ENCODE measurements around the gene BMERB1. TPM values are rescaled to one million over a fixed set of nuclear protein-coding genes. Genes with fewer than 3 reads are reported as not detected.
"Not testable (repeated sequence)": the region's sequence is repeated elsewhere in the genome, so short reads cannot be mapped to it uniquely, and the experiment has no call there.

The BMERB1 gene
- total and polyA plus RNA-seq, 5 donors from 2014 or later = 2.2 to 4.2 (median 3.3) TPM

DNA sequence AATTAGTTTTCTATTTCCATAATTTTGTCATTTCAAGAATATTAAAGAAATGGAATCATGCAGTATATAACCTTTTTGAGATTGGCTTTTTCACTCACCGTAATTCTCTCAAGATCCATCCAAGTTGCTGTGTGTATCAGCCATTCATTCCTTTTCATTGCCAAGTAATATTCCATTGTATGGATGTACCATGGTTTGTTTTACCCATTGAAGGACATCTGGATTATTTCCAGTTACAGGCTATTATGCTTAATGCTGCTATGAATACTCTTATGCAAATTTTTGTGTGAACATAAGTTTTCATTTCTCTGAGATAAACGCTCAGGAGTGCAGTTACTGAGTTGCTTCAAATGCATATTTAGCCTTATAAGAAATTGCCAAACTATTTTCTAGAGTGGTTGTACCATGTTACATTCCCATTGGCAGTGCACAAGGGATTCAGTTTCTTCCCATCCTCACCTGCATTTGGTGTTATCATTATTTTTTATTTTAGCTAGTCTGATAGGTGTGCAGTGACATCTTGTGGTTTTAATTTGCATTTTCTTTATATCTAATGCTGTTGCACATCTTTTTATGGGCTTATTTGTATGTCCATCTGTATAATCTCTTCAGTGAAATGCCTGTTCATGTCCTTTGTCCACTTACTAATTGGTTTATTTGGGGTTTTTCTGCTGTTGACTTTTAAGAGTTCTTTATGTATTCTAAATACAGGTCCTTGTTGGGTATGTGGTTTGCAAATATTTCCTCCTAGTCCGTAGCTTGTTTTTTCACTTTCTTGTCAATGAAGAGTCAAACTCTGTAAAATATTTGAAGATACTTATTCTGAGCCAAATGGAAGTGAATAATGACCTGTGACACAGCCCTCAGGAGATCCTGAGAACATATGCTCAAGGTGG, 32.7 kb downstream of the BMERB1 start:
- peaks cover 0 to 4% (median 1%) of the 10 kb centered on the region in 4 donors for H3K4me1 Mint-ChIP-seq
- DNase-seq (peak in 1 of 3 donors; percentile 18), ATAC-seq (ENCODE audit: low read depth in 2 of 2) (no peak)
- no peaks in the 10 kb centered on the region for H3K36me3 Mint-ChIP-seq
- H3K27ac Mint-ChIP-seq = no peak overlapping the region
- H3K4me3 ChIP-seq (ENCODE audit: low read depth, low read length) = no peak overlapping the region
- no peaks in the 10 kb centered on the region for H3K27me3 ChIP-seq (ENCODE audit: control insufficient read depth, insufficient read depth, low read length)
- no peak overlapping the region for H3K4me3 Mint-ChIP-seq
- peaks cover 0 to 3% (median 0%) of the 10 kb centered on the region in 7 donors for H3K9me3 Mint-ChIP-seq
- no peak overlapping the region for H3K27ac ChIP-seq (ENCODE audit: insufficient read depth, low read length, poor library complexity, severe bottlenecking)
- H3K27me3 Mint-ChIP-seq = peaks cover 2% of the 10 kb centered on the region
- no peaks in the 10 kb centered on the region for H3K4me1 ChIP-seq (ENCODE audit: control insufficient read depth, insufficient read depth, low read length, poor library complexity, severe bottlenecking)
- no peaks in the 10 kb centered on the region for H3K9me3 ChIP-seq (ENCODE audit: control insufficient read depth in 2 of 2, low read length in 2 of 2)
- H3K36me3 ChIP-seq (ENCODE audit: control insufficient read depth, insufficient read depth, low read length) = no peaks in the 10 kb centered on the region

- DNase-seq; H3K4me1 ChIP-seq (ENCODE audit: control insufficient read depth, insufficient read depth, low read length, poor library complexity, severe bottlenecking); H3K36me3 ChIP-seq (ENCODE audit: control insufficient read depth, insufficient read depth, low read length); H3K4me3 Mint-ChIP-seq; H3K4me1 Mint-ChIP-seq; H3K4me3 ChIP-seq (ENCODE audit: low read depth, low read length); H3K27ac ChIP-seq (ENCODE audit: insufficient read depth, low read length, poor library complexity, severe bottlenecking); H3K36me3 Mint-ChIP-seq; H3K27me3 ChIP-seq (ENCODE audit: control insufficient read depth, insufficient read depth, low read length); ATAC-seq (ENCODE audit: low read depth in 2 of 2); H3K9me3 Mint-ChIP-seq; H3K9me3 ChIP-seq (ENCODE audit: control insufficient read depth in 2 of 2, low read length in 2 of 2): not testable (repeated sequence)
- Mint-ChIP-seq H3K27ac (peak overlapping the region in 2 of 3 donors; percentile 68 to 71), H3K27me3 (peaks cover 14% of the 10 kb centered on the region)
These were observed 42.6 kb downstream of the BMERB1 start for GRCh38 chr16:15476971-15477370.

- H3K36me3 ChIP-seq (ENCODE audit: control insufficient read depth, insufficient read depth, low read length) = no peaks in the 10 kb centered on the region
- H3K27ac ChIP-seq (ENCODE audit: insufficient read depth, low read length, poor library complexity, severe bottlenecking) = no peak overlapping the region
- DNase-seq = no peak
- Mint-ChIP-seq H3K4me3 (no peak overlapping the region), H3K4me1 (peaks cover 0 to 9% (median 3%) of the 10 kb centered on the region in 4 donors), H3K27me3 (peaks cover 9% of the 10 kb centered on the region), H3K27ac (no peak overlapping the region), H3K9me3 (peaks cover 0 to 3% (median 0%) of the 10 kb centered on the region in 7 donors), H3K36me3 (no peaks in the 10 kb centered on the region)
- H3K9me3 ChIP-seq (ENCODE audit: control insufficient read depth in 2 of 2, low read length in 2 of 2) = no peaks in the 10 kb centered on the region
- H3K27me3 ChIP-seq (ENCODE audit: control insufficient read depth, insufficient read depth, low read length) = no peaks in the 10 kb centered on the region
- H3K4me3 ChIP-seq (ENCODE audit: low read depth, low read length) = no peak overlapping the region
- no peaks in the 10 kb centered on the region for H3K4me1 ChIP-seq (ENCODE audit: control insufficient read depth, insufficient read depth, low read length, poor library complexity, severe bottlenecking)
- no peak for ATAC-seq (ENCODE audit: low read depth in 2 of 2)
These were observed 43.4 kb downstream of the BMERB1 start for GRCh38 chr16:15477802-15478201.

DNA sequence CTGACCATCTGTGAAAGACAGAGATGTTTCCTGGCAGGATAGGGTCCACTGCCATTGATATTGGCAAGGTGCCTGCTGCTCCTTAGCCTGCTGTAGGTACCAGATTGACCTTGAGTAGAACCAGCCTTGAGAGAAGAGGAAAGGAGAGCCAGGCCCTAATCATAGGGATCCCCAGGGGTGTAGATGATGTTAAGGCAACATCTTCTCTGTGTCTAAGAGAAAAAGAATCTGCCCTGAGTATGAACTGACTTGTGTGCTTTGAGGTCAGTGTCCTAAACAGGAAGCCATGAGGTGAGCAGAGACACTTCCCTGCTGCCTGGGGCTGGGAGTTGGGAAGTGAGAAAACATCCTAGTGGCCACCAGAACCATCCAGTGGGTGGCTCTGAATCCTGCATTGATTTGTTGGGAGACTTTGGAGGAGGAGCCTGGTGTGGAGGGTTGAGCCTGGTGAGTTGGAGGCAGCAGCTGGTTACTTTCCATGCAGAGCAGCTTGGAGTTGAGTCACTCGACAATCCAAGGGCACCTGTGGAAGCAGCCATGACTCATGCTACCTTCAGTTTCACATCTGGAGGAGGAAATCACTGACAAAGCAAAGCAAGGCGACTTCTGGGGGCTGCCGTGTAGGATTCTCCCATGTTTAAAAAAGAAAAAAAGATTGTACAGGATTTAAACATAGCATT, 47.8 kb downstream of the BMERB1 start:
- no peak overlapping the region for H3K27ac ChIP-seq (ENCODE audit: insufficient read depth, low read length, poor library complexity, severe bottlenecking)
- no peaks in the 10 kb centered on the region for H3K9me3 ChIP-seq (ENCODE audit: control insufficient read depth in 2 of 2, low read length in 2 of 2)
- H3K36me3 ChIP-seq (ENCODE audit: control insufficient read depth, insufficient read depth, low read length) = no peaks in the 10 kb centered on the region
- Mint-ChIP-seq H3K4me1 (peaks cover 0 to 9% (median 7%) of the 10 kb centered on the region in 4 donors), H3K36me3 (no peaks in the 10 kb centered on the region), H3K27me3 (peaks cover 6% of the 10 kb centered on the region), H3K27ac (peak overlapping the region in 2 of 3 donors; percentile 12 to 76), H3K4me3 (no peak overlapping the region), H3K9me3 (peaks cover 0 to 3% (median 0%) of the 10 kb centered on the region in 7 donors)
- H3K27me3 ChIP-seq (ENCODE audit: control insufficient read depth, insufficient read depth, low read length) = no peaks in the 10 kb centered on the region
- DNase-seq (peak in 1 of 3 donors; percentile 38), ATAC-seq (ENCODE audit: low read depth in 2 of 2) (peak in 1 of 2 donors; percentile 37)
- H3K4me1 ChIP-seq (ENCODE audit: control insufficient read depth, insufficient read depth, low read length, poor library complexity, severe bottlenecking) = no peaks in the 10 kb centered on the region
- no peak overlapping the region for H3K4me3 ChIP-seq (ENCODE audit: low read depth, low read length)

DNA sequence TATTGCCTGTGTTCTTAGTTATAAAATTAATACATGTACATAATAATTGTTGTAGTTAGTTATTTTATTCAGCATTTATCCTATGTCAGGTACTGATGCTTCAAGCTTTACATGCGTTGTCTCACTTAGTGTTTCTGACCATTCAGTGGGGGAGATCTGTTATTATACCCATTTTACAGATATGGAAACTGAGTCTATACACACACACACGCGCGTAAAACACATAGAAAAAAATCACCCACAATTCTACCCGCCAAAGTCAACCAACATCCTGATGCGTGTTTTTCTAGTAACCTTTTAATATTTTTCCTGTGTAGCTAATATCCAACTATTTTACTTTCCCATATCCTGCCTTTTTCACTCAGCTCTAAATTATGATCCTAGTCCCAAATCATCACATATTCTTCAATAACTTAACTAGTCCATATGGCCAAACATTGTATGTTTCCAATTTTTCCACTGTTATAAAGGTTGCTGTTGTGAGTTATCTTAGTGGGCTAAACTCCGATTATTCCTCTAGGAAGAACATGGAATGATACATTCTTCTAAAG, 48.4 kb downstream of the BMERB1 start:
- Mint-ChIP-seq H3K9me3 (peaks cover 0 to under 1% (median 0%) of the 10 kb centered on the region in 7 donors), H3K36me3 (no peaks in the 10 kb centered on the region), H3K27ac (peak overlapping the region; percentile 13 to 76 (median 58)), H3K4me1 (peaks cover 0 to 8% (median 5%) of the 10 kb centered on the region in 4 donors), H3K27me3 (no peaks in the 10 kb centered on the region), H3K4me3 (no peak overlapping the region)
- no peak for DNase-seq
- Histone ChIP-seq H3K27me3 (ENCODE audit: control insufficient read depth, insufficient read depth, low read length) (no peaks in the 10 kb centered on the region), H3K9me3 (ENCODE audit: control insufficient read depth in 2 of 2, low read length in 2 of 2) (no peaks in the 10 kb centered on the region), H3K27ac (ENCODE audit: insufficient read depth, low read length, poor library complexity, severe bottlenecking) (no peak overlapping the region), H3K36me3 (ENCODE audit: control insufficient read depth, insufficient read depth, low read length) (no peaks in the 10 kb centered on the region), H3K4me1 (ENCODE audit: control insufficient read depth, insufficient read depth, low read length, poor library complexity, severe bottlenecking) (no peaks in the 10 kb centered on the region), H3K4me3 (ENCODE audit: low read depth, low read length) (no peak overlapping the region)
- ATAC-seq (ENCODE audit: low read depth in 2 of 2) = no peak

DNA sequence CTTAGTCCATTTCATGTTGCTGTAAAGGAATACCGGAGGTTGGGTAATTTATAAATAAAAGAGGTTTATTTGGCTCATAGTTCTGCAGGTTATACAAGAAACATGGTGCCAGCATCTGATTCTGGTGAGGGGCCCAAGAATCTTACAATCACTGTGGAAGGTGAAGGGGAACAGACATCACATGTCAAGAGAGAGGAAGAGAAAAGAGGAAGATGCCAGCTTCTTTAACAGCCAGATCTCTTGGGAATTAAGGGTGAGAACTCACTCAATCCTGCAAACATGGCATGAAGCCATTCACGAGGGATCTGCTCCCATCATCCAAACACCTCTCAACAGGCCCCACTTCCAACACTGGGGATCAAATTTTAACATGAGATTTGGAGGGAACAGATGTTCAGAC, 49.5 kb downstream of the BMERB1 start:
- Mint-ChIP-seq H3K4me3 (no peak overlapping the region), H3K36me3 (no peaks in the 10 kb centered on the region), H3K27ac (no peak overlapping the region), H3K4me1 (peaks cover 0 to 8% (median 4%) of the 10 kb centered on the region in 4 donors), H3K27me3 (no peaks in the 10 kb centered on the region), H3K9me3 (no peaks in the 10 kb centered on the region)
- no peak for ATAC-seq (ENCODE audit: low read depth in 2 of 2)
- no peak for DNase-seq
- H3K36me3 ChIP-seq (ENCODE audit: control insufficient read depth, insufficient read depth, low read length) = no peaks in the 10 kb centered on the region
- no peaks in the 10 kb centered on the region for H3K9me3 ChIP-seq (ENCODE audit: control insufficient read depth in 2 of 2, low read length in 2 of 2)
- no peak overlapping the region for H3K4me3 ChIP-seq (ENCODE audit: low read depth, low read length)
- H3K27ac ChIP-seq (ENCODE audit: insufficient read depth, low read length, poor library complexity, severe bottlenecking) = no peak overlapping the region
- no peaks in the 10 kb centered on the region for H3K4me1 ChIP-seq (ENCODE audit: control insufficient read depth, insufficient read depth, low read length, poor library complexity, severe bottlenecking)
- no peaks in the 10 kb centered on the region for H3K27me3 ChIP-seq (ENCODE audit: control insufficient read depth, insufficient read depth, low read length)

DNA sequence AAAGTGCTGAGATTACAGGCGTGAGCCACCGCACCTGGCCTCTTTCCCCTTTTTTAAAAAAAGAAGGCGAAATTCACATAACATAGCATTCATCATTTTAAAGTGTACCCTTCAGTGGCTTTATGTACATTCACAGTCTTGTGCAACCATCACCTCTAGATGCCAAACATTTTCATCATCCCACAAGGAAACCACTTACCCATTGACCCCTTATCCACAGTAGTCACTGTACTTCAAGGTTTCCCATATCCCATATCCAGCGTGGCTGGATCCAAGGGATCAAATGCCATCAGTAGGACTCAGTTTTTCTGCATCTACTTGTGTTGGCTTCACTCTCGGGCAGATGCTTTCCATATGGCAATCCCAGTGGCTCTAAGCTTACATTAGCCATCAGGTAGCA, 50.3 kb downstream of the BMERB1 start:
- no peak for ATAC-seq (ENCODE audit: low read depth in 2 of 2)
- Histone ChIP-seq H3K27ac (ENCODE audit: insufficient read depth, low read length, poor library complexity, severe bottlenecking) (no peak overlapping the region), H3K9me3 (ENCODE audit: control insufficient read depth in 2 of 2, low read length in 2 of 2) (no peaks in the 10 kb centered on the region), H3K27me3 (ENCODE audit: control insufficient read depth, insufficient read depth, low read length) (no peaks in the 10 kb centered on the region), H3K36me3 (ENCODE audit: control insufficient read depth, insufficient read depth, low read length) (no peaks in the 10 kb centered on the region), H3K4me1 (ENCODE audit: control insufficient read depth, insufficient read depth, low read length, poor library complexity, severe bottlenecking) (no peaks in the 10 kb centered on the region), H3K4me3 (ENCODE audit: low read depth, low read length) (no peak overlapping the region)
- DNase-seq = no peak
- peaks cover 0 to 8% (median 5%) of the 10 kb centered on the region in 4 donors for H3K4me1 Mint-ChIP-seq
- H3K9me3 Mint-ChIP-seq = no peaks in the 10 kb centered on the region
- no peak overlapping the region for H3K27ac Mint-ChIP-seq
- H3K4me3 Mint-ChIP-seq = no peak overlapping the region
- H3K27me3 Mint-ChIP-seq = no peaks in the 10 kb centered on the region
- no peaks in the 10 kb centered on the region for H3K36me3 Mint-ChIP-seq

All from CD4-positive, CD25-positive, alpha-beta regulatory T cell (primary cell).